GM12891 (cell line): Measurements from ENCODE around the gene RAB26.

Source experiments
- POLR2A ChIP-seq: IDR thresholded peaks from 2 replicates; pipeline ENCODE4 v1.6.1; 2011; ENCODE audit warnings: low read depth, low read length, control low read depth
- POLR2AphosphoS5 ChIP-seq: IDR thresholded peaks from 2 replicates; pipeline ENCODE4 v1.6.1; 2011; ENCODE audit warnings: low read depth, low read length, control low read depth
- POU2F2 ChIP-seq: IDR thresholded peaks from 2 replicates; pipeline ENCODE4 v1.6.1; 2011; ENCODE audit warnings: low read depth, mild to moderate bottlenecking, control low read depth, low read length, moderate library complexity
- TAF1 ChIP-seq: IDR thresholded peaks from 2 replicates; pipeline ENCODE4 v1.6.1; 2011; ENCODE audit warnings: low read depth, low read length, control low read depth

- TF ChIP-seq POLR2AphosphoS5 (no peak), POLR2A (no peak), TAF1 (no peak), POU2F2 (no peak)
Measured at GRCh38 chr16:2115591-2115973, 32.8 kb upstream of the RAB26 start.
